Measurements from ENCODE around the gene PLXNA1.

PLXNA1 gene

DNA sequence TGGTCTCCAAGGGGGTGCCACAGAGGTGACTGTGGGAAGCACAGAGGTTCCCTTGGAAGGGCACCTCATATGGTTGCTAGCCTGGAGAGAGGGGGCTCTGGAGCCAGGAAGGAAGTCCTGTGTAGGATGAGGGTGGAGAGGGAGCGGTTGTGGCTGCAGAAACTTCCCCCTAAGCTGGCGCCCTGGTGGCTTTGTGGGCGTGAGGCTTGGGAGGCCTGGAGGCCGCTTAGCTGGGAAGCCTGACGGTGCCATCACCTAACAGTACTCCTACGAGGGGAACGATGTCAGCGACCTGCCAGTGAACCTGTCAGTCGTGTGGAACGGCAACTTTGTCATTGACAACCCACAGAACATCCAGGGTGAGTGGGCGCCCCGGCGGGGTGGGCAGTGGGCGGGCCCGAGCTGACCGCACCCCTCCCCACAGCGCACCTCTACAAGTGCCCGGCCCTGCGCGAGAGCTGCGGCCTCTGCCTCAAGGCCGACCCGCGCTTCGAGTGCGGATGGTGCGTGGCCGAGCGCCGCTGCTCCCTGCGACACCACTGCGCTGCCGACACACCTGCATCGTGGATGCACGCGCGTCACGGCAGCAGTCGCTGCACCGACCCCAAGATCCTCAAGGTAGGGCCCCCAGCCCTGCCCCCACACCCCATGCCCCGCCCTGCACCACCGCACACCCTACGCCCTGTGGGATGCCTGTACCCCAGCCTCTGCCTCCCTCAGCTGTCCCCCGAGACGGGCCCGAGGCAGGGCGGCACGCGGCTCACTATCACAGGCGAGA is 31.0 kb downstream of the PLXNA1 start:
- TF ChIP-seq POLR2A (IDR thresholded peaks at IDR 0.05; ENCODE audit: low read depth, low read length) = no peak
- no peak for DNase-seq (ENCODE audit: insufficient read length, low spot score)
- no peak for FAIRE-seq

DNA sequence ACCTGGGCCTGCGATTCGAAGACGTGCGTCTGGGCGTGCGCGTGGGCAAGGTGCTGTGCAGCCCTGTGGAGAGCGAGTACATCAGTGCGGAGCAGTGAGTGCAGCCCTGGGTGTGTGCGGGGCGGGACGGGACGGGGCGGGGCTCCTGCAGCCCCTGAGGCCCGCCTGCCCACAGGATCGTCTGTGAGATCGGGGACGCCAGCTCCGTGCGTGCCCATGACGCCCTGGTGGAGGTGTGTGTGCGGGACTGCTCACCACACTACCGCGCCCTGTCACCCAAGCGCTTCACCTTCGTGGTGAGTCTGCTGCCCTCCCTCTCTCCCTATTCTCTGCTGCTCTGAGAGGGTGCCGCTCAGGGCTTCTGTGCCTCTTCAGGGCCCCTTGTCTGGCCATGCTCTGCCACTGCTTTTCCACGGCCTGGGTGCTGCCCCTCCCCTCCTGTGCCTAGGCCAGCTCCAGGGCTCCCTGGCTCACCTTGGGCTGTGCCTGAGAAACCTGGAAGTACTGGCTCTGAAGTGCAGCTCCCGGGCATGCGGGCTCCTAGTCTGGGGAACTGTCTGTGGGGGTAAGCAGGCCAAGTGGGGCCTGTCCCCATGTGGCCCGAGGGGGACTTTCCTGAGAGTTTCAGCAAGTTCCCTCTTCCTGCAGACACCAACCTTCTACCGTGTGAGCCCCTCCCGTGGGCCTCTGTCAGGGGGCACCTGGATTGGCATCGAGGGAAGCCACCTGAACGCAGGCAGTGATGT is 31.8 kb downstream of the PLXNA1 start:
- FAIRE-seq = no peak
- TF ChIP-seq POLR2A (IDR thresholded peaks at IDR 0.05; ENCODE audit: low read depth, low read length) = no peak
- DNase-seq (ENCODE audit: insufficient read length, low spot score) = no peak

DNA sequence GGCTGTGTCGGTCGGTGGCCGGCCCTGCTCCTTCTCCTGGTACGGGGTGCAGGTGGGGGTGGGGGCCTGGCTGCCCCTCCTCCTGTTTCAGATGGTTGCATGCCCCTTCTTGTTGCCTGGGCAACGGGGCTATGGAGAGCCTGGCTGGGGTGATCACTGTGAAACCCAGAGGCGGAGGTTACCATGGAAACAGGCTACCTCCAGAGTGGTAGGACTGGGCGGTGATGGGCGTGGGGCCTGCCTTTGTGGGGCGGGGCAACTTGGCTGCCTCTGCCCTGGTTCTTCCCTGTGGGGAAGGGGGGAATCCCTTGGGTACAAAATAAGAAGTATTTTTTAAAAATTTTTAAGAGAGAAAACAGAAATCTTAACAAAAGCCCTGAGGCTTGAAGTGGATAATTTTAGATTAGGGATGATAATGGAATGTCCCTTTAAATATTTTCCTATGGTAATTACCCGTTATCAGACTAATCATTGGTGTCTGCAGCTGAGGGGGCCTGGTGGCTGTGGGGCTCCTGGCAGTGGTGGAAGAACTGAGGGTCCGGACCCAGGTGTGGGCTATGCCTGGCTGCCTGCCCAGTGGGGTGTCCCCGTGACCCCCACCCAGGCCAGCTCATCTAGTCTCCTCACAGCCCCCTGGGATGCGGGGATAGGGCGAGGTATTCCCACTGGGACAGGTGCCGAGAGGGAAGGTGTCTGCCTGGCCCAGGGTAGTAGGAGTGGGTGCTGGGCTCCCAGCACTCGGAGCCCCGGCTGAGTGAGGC is 32.5 kb downstream of the PLXNA1 start:
- no peak for DNase-seq (ENCODE audit: insufficient read length, low spot score)
- no peak for FAIRE-seq
- TF ChIP-seq POLR2A (IDR thresholded peaks at IDR 0.05; ENCODE audit: low read depth, low read length) = no peak

DNA sequence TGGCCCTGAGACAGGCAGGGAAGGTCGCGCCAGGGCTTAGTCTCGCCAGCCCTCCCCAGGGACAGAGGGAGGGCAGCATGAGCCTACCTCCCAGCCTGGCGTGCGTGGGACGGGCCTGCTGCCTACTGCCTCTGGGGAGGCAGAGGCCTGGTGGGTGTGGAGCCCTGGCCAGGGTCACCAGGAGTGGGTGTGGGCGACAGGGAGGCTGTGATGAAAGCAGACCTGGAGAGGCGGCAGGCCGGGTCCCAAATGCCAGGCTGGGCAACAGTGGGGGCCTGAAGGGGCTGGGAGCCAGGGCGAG is 33.1 kb downstream of the PLXNA1 start:
- FAIRE-seq = no peak
- no peak for DNase-seq (ENCODE audit: insufficient read length, low spot score)
- no peak for TF ChIP-seq POLR2A (IDR thresholded peaks at IDR 0.05; ENCODE audit: low read depth, low read length)

DNA sequence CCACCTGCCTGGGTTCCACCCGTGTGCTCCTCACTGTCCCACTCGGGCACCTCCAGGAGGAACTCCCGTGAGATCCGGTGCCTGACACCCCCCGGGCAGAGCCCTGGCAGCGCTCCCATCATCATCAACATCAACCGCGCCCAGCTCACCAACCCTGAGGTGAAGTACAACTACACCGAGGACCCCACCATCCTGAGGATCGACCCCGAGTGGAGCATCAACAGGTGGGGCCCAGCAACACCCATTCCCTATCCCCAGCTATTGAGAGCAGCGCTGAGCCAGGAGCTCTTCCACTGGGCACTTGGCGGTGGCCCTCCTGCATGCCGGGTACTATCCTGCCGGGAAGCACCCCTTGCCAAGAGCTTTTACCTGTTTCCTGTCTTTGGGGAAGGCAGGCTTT is 33.5 kb downstream of the PLXNA1 start:
- FAIRE-seq (no peak), DNase-seq (ENCODE audit: insufficient read length, low spot score) (no peak)
- no peak for TF ChIP-seq POLR2A (IDR thresholded peaks at IDR 0.05; ENCODE audit: low read depth, low read length)

DNA sequence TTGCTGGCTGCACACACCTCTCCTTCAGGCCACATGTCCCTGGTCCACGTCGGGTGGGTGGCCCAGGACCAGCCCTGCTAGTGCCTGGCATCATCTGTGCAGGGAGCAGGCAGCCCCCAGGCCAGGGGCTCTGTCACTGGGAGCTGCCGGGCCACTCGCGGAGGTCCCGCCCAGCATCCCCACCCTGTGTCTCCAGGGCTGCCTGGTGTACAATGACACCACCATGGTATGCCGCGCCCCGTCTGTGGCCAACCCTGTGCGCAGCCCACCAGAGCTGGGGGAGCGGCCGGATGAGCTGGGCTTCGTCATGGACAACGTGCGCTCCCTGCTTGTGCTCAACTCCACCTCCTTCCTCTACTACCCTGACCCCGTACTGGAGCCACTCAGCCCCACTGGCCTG is 34.3 kb downstream of the PLXNA1 start:
- FAIRE-seq (no peak), DNase-seq (ENCODE audit: insufficient read length, low spot score) (no peak)
- no peak for TF ChIP-seq POLR2A (IDR thresholded peaks at IDR 0.05; ENCODE audit: low read depth, low read length)

DNA sequence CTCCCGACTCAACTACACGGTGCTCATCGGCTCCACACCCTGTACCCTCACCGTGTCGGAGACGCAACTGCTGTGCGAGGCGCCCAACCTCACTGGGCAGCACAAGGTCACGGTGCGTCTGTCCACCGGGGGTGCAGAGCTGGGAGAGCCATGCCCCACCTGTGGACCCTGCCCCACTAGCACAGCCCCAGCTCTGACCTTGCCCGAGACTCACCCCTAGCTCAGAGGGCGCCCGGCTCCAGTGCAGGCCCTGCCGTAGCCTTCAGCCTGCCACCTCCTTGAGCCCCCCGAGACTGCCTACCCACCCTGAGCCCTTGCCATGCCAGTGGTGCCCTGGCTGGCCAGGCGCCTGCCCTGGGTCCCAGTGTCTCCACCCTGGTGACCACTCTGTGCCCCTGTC is 34.9 kb downstream of the PLXNA1 start:
- no peak for FAIRE-seq
- DNase-seq (ENCODE audit: insufficient read length, low spot score) = no peak
- TF ChIP-seq POLR2A (IDR thresholded peaks at IDR 0.05; ENCODE audit: low read depth, low read length) = no peak

DNA sequence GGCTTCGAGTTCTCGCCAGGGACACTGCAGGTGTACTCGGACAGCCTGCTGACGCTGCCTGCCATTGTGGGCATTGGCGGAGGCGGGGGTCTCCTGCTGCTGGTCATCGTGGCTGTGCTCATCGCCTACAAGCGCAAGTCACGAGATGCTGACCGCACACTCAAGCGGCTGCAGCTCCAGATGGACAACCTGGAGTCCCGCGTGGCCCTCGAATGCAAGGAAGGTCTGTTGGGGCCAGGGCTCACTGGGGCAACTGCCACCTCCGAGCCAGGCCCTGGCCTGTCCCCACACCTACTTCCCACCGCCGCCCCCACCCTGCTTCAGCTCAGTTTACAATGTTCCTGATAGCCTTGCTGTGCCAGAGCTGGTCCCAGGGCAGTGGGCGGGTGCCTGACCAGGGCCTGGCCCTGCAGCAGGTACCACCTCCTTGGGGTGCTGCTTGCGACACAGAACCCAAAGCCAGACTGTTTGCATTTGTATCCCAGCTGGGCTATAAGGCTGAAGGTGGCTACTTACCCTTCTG is 35.5 kb downstream of the PLXNA1 start:
- DNase-seq (ENCODE audit: insufficient read length, low spot score) = no peak
- no peak for FAIRE-seq
- no peak for TF ChIP-seq POLR2A (IDR thresholded peaks at IDR 0.05; ENCODE audit: low read depth, low read length)

DNA sequence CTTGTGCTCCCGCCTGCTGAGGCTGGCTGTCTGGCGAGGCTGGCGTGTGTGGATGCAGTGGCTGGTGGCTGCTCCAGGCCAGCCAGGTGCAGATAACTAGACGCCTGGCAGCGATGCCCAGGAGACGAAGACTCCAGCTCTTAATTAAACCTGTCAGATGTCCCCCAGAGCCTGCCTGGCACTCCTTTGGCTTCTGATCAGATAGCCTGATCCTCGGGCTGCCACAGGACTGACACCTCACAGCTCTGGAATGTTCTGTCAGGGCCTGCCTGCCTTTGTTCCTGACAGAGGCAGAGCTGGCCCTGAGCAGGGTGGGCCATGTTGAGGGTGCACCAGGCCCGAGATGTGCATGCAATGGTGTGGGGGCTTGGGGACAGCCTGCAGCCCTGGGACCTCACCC is 36.5 kb downstream of the PLXNA1 start:
- DNase-seq (ENCODE audit: insufficient read length, low spot score) (peak; percentile 86), FAIRE-seq (no peak)
- TF ChIP-seq POLR2A (IDR thresholded peaks at IDR 0.05; ENCODE audit: low read depth, low read length) = no peak

DNA sequence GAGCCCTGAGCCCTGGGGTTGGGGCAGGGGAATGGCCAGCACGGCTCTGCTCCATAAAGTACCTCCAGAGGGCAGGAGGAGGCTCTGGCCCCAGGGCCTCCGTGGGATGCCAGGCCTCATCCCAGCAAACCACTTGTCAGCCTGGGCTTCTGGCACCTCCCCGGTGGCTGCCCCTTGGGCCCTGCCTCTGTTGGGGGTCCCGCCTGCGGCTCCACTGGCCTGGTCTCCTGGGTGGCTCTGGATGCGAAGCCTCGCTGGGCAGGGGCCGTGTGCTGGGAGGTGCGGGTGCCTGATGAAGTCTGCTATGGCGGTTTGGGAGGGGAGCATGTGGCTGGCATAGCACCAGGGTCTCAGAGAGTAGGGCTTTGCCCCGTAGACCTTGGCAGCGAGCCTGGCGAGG is 37.6 kb downstream of the PLXNA1 start:
- FAIRE-seq = no peak
- no peak for TF ChIP-seq POLR2A (IDR thresholded peaks at IDR 0.05; ENCODE audit: low read depth, low read length)

DNA sequence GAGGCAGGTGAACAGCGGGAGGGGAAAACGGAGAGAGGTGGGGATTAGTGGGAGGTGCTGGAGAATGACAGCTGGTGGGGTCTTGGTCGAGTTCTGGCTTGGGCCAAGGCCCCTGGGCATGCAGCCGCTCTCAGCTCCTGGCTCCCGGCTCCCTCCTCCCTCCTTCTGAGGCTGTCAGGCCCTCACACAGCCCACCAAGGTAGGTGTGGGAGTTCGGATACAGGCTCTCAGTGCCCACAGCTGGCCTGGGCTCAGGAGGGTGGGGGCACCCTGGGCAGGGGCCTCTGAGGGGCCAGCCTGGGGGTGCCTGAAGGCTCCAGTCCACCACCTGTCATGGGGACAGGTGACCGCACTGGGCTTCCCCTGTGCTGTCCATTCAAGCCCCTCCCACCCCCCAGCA is 39.9 kb downstream of the PLXNA1 start:
- FAIRE-seq = no peak
- no peak for TF ChIP-seq POLR2A (IDR thresholded peaks at IDR 0.05; ENCODE audit: low read depth, low read length)

More for the DNA sequence above, 37.6 kb downstream of the PLXNA1 start:
- DNase-seq (ENCODE audit: insufficient read length, low spot score) = no peak

DNA sequence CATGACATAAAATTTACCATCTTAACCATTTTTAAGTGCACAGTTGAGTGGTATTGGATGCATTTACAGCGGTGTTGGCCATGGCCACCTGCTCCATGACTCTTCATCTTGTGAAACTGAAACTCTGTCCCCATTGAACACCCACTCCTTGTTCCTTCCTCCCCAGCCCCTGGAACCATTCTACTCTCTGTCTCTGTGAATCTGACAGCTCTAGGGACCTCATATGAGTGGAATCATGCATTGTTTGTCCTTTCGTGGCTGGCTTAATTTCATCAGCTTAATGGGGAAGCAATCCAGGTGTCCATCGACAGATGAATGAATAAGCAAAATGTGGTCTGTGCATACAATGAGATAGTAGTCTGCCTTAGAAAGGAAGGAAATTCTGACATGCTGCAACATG is 42.5 kb downstream of the PLXNA1 start:
- DNase-seq (ENCODE audit: insufficient read length, low spot score) (no peak), FAIRE-seq (no peak)
- TF ChIP-seq POLR2A (IDR thresholded peaks at IDR 0.05; ENCODE audit: low read depth, low read length) = no peak

More for the DNA sequence above, 39.9 kb downstream of the PLXNA1 start:
- DNase-seq (ENCODE audit: insufficient read length, low spot score) = no peak

DNA sequence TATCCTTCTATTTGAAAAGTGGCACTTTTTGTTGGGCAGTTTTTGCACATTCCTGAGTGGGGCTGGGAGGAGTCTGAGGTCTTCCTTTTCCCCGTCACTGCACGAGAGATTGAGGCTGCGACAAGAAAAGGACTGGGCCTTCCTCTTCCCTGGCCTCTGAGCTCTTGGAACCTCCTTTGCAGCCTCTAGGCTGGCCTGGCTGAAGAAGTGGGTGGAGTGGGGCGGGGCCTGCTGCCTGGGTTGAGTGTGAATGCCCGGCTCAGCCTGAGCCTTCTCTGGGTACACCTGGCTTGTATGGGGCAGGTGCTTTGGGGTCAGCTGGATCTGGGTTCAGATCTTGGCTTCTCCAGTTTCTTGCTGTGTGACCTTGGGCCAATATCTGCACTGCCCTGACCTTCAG is 43.1 kb downstream of the PLXNA1 start:
- TF ChIP-seq POLR2A (IDR thresholded peaks at IDR 0.05; ENCODE audit: low read depth, low read length) = no peak
- DNase-seq (ENCODE audit: insufficient read length, low spot score) (no peak), FAIRE-seq (no peak)

DNA sequence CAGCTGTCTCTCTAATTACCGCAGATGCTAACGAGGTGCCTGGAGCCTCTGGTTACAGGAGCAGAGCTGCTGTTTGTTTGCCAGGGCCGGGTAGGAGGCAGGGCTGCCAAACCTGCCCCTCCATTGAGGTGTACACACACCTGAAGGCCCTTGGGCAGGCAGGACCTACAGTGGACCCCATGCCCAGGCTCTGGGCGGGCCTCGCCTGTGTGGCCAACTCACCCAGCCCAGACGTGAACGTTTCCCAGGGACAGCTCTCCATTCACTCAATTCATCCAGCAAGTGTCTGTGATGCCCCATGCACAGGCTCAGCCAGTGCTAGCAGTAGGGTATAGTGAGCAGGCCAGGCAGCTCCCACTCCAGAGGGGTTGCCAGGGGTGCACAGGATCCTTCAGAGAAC is 43.7 kb downstream of the PLXNA1 start:
- DNase-seq (ENCODE audit: insufficient read length, low spot score) (no peak), FAIRE-seq (no peak)
- no peak for TF ChIP-seq POLR2A (IDR thresholded peaks at IDR 0.05; ENCODE audit: low read depth, low read length)

Data from H54 (cell line).